Suppressor macrophage treated with lipopolysaccharide for 1 hour (primary cell): ENCODE measurements around the gene POLH.
"Not testable (repeated sequence)": the region's sequence is repeated elsewhere in the genome, so short reads cannot be mapped to it uniquely, and the experiment has no call there.

Experiments used
- DNase-seq, 3 donors: peaks; one replicate each; pipeline ENCODE4 v3.0.0-alpha.2; 2020 to 2022

Gene POLH

GRCh38 chr6:43634702-43635303 lies 58.8 kb downstream of the POLH start:
- no peak for DNase-seq

DNA sequence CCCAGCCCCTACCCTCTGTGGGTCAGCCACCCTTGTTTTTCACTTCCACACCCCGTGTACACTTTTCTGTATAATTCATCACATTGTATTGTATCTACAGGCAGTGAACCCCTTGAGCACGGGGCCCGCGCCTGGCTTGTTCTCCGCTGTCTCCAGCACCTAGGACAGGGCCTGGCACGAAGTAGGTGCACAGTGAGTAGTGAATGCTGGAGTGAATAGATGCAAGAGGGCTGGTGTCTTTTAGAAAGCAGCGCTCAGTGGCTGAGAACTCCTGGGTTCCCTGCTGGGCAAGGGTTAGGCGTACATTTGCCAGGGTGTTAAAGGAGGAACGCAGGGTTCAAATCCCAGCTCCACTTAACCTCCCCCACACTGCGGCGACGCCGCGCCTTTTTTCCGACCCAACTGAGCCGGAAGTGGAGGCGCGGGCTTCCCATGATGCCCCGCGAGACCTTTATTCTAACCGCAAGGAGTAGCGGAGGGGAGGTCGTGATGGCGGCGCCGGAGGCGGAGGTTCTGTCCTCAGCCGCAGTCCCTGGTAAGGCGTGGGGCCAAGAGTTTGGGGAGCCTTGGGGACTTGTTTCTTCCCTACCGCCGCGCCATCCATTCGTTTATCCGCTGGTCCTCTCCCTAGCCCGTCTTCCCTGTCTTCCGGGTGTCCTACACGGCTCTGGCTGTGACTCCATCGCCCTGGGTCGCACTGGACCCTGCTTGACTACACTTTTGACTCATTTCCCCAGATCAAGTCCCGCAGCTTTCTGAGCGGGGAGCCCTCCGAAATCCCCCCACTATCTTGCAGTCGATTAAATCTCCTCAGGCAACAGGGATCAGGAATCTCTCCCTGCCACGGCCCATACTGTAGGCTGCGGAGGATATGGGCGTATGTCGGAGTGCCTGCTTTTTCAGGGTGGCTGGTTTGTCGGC lies 59.7 kb downstream of the POLH start, which contains the start of gene MAD2L1BP:
MAD2L1BP (plus strand) TSS at position 454 of the 921 bp plus-strand sequence; CDS start at position 490, 36 bp downstream.
- DNase-seq: peak; percentile 81 to 90 (median 84)

GRCh38 chr6:43636308-43636659 lies 60.3 kb downstream of the POLH start:
- no peak for DNase-seq

- DNase-seq: peak; percentile 48 to 75 (median 67)
Observed at GRCh38 chr6:43639984-43640800, 64.2 kb downstream of the POLH start.

GRCh38 chr6:43644940-43645612 lies 69.1 kb downstream of the POLH start, which contains the start of gene RSPH9:
TSS of gene RSPH9 (plus strand) at chr6:43645036. CDS start at chr6:43645099, 63 bp downstream.
- DNase-seq: peak; percentile 61 to 78 (median 65)

DNA sequence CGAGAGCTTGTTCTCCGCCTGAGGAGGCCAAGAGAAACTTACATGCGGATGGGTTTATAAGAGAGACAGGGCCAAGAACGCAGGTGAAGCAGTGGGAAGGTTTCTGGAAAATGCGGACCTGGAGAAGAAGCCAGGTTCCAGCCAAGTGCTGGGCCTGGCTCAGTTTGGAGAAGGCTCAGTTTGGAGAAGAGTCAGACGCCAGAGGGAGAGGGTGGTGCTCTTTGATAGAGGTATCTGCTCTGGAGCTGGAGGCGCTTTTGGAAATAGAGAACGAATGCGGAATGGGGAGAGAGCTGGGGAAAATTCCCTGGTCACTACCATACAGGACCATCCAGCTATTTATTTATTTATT lies 69.6 kb downstream of the POLH start:
- DNase-seq: no peak

DNA sequence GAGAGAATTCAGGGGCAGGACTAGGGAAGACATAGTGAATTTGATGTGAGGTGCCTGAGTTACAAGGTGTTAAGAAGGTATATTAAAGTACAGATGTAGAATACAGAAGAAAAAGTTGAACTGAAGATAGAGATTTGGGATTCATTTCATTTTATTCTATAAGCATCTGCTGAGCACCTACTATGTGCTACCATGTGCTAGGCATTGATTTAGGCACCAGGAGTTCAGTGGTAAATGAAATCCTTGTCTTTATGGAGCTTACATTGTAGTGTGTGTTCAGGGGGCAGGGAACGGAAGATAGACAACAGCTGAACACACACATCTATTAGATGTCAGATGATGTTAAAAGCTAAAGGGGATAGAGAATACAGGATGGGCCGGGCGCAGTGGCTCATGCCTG lies 71.6 kb downstream of the POLH start:
- no peak for DNase-seq

DNA sequence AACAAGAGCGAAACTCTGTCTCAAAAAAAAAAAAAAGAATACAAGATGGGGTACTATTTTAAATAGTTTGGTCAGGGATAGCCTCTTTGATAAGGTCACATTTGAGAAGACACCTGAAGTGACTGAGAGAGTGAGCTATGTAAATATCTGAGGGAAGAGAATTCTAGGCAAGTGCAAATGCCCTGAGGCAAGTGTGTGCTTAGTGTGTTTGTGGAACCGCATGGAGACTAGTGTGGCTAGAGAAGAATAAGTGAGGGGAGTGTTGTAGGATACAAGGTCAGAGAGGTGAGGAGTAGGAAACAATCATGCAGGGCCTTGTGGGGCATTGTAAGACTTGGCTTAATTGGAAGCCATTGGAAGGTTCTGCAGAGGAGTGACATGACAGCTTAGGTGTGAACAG lies 72.3 kb downstream of the POLH start:
- no peak for DNase-seq

- not testable (repeated sequence) for DNase-seq
Observed at GRCh38 chr6:43652822-43653221, 76.8 kb downstream of the POLH start.

DNA sequence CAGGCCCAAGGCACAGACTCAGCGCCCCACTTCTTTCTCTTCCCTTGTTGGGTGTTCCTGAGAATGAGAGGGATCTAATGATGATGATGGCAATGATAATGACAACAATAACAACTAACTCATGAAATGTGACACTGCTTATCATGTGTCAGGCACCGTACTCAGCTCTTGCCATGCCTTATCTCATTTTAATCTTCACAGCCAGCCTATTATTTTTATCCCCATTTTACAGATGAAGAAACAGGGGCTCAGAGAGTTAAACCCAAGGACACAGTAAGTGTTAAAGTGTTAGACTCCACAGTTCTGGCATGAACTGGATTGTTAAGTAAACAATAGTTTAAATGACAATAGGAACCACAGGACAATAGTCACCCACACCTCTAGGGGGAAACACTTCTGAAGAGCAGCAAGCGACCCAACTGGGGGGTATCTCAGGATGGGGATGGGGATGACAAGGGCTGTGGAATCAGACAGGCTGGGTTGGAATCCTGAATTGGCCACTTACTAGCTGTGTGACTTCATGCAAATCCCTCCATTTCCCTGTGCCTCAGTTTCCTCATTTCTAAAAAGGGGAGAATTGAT lies 81.3 kb downstream of the POLH start:
- no peak for DNase-seq

DNA sequence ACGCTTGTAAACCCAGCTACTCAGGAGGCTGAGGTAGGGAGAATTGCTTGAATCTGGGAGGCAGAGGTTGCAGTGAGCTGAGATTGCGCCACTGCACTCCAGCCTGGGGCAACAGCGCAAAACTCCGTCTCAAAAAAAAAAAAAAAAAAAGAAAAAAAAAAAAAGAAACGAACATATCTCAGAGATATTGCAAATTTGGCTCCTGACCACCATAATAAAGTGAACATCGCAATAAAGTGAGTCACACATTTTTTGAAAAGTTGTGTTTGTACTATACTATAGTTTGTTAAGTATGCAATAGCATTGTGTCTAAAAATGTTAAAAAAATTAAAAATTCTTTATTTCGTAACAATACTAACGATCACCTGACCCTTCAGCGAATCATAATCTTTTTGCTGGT lies 82.2 kb downstream of the POLH start:
- DNase-seq: no peak

DNA sequence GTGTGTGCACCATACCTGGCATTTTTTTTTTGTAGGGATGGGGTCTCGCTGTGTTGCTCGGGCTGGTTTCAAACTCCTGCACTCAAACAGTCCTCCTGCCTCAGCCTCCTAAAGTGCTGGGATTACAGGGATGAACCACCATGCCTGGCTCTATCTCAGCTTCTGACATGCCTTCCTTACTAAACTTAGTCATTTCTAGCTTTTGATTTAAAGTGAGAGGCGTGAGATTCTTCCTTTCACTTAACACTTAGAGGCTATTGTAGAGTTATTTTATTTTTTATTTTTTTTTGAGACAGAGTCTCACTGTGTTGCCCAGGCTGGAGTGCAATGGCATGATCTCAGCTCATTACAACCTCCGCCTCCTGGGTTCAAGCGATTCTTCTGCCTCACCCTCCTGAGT lies 87.0 kb downstream of the POLH start:
- DNase-seq: not testable (repeated sequence)
